Panc1 (cell line): Measurements from ENCODE around the gene TFF1.

Experiments
- POLR2AphosphoS5 ChIP-seq: IDR thresholded peaks from 2 replicates; pipeline ENCODE4 v1.6.1; 2012; ENCODE audit warnings: mild to moderate bottlenecking, low read depth, low read length, moderate library complexity
- REST ChIP-seq, 2 experiments: IDR thresholded peaks; 2 replicates each; pipeline ENCODE4 v1.6.1; 2011 to 2012; ENCODE audit warnings: low read depth in 2 of 2, control low read depth in 1 of 2, low read length in 1 of 2, mild to moderate bottlenecking in 1 of 2, moderate library complexity in 1 of 2; ENCODE audit not compliant: insufficient read depth in 1 of 2
- TF ChIP-seq, protein P1 (sequence below): fragments of 450-650 bp; IDR thresholded peaks from 2 replicates; pipeline ENCODE4 v1.5.1; 2017; ENCODE audit warnings: mild to moderate bottlenecking

GRCh38 chr21:42332557-42333317 is 33.6 kb downstream of the TFF1 start:
- TF ChIP-seq, protein P1, sequence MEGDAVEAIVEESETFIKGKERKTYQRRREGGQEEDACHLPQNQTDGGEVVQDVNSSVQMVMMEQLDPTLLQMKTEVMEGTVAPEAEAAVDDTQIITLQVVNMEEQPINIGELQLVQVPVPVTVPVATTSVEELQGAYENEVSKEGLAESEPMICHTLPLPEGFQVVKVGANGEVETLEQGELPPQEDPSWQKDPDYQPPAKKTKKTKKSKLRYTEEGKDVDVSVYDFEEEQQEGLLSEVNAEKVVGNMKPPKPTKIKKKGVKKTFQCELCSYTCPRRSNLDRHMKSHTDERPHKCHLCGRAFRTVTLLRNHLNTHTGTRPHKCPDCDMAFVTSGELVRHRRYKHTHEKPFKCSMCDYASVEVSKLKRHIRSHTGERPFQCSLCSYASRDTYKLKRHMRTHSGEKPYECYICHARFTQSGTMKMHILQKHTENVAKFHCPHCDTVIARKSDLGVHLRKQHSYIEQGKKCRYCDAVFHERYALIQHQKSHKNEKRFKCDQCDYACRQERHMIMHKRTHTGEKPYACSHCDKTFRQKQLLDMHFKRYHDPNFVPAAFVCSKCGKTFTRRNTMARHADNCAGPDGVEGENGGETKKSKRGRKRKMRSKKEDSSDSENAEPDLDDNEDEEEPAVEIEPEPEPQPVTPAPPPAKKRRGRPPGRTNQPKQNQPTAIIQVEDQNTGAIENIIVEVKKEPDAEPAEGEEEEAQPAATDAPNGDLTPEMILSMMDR: no peak
- TF ChIP-seq POLR2AphosphoS5 (no peak), REST (IDR thresholded peaks at IDR 0.05; ENCODE audit: insufficient read depth in 1 of 2, low read depth in 2 of 2, low read length in 1 of 2) (no peak)
